ENCODE results near the gene ASPHD2.

- TF ChIP-seq CTCF (IDR thresholded peaks at IDR 0.05) (no peak), POLR2A (IDR thresholded peaks at IDR 0.05) (no peak), POLR2AphosphoS5 (IDR thresholded peaks at IDR 0.05) (no peak)
Measured at GRCh38 chr22:26433805-26434204, 4.7 kb downstream of the ASPHD2 start.
